Measurements from ENCODE around the gene AKT2.

Gene AKT2

DNA sequence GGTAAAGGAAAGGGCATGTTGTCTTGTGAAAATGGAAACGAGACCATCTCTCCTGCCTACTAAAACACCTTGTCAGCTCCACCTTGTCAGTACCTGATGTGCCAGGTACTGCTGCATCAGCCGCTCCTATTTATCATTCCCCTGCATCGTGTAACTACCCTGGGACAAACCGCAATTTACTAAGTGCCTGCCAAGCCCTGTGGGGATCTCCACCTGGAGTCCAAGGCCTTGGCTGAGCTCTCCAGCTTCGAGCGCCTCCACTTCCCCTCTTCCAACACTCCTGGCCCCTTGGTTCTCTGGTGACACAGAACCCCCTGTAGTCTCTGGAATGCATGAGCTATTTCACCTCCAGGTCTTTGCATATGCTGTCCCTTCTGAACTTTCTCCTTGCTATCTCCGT, 32.8 kb downstream of the AKT2 start:
- no peak for DNase-seq (ENCODE audit: low read depth, low spot score)

DNA sequence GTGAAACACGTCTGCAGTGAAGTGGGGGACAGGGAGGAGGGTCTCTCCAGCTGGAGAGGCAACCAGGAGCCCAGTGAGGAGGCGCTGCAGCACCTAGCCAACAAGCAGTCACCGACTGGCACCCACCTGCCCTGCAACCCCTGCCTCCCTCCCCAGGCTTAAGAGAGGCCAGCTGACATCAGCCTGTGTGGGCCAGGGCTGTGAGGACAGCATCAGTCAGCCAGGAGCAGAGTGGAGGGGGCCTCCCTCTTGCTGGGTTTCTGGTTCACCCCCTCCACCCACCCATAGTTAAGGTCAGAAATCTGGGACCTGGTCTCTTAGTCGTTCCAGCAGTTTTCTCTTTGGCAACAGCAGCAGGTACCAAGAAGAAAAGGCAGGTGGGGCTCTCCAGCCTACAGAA, 33.2 kb downstream of the AKT2 start:
- no peak for DNase-seq (ENCODE audit: low read depth, low spot score)

DNA sequence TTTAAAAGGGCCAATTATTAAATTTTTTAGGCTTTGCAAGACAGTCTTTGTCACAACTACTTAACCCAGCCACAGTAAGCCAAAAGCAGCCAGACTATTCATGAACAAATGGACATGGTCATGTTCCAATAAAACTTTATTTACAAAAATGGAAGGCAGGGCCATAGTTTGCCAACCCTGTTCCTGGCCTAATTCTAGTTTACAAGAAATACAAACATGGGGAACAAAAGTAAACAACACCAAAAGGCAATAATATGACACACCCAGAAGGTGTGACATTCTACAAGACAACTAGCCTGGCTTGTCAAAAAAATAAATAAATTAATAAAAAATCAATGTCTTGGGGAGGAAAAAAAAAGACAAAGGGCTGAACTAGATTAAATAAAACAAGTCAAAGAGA, 33.9 kb downstream of the AKT2 start:
- no peak for DNase-seq (ENCODE audit: low read depth, low spot score)

DNA sequence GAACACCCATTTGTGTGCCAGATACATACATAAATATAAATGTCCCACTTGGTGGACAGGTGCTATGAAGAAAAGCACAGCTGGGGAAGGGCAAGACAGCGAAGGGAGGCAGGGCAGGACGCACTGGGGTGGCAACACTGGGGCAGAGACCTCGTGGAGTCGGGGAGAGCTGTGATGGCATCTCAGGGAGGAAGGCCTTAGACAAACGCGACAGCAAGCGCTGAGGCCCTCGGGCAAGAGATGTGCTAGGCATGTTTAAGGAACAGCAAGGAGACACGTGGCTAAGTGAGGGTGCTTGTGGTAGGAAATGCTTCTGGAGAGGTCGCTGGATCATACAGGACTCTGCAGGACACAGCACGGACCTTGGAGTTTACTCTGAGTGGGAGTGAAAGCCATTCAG, 35.4 kb downstream of the AKT2 start:
- no peak for DNase-seq (ENCODE audit: low read depth, low spot score)

DNA sequence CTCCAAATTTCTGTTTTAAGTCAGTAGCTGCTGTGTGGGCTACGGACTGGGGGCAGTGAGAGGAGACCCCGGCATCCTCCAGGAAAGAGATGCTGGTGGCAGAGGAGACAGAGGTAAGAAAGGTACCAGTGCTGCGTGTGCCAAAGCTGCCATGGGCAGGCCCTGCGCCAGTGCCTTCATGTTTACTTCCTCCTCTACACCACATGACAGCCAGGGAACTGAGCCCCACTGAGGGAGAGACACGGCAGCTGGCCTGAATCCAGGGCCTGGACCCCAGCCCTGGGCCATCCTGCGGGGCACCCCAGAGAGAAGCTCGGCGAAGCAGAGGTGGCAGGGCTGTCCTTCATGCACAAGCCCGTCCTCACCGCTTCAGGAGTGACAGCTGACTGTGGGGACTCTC, 35.9 kb downstream of the AKT2 start:
- no peak for DNase-seq (ENCODE audit: low read depth, low spot score)

DNA sequence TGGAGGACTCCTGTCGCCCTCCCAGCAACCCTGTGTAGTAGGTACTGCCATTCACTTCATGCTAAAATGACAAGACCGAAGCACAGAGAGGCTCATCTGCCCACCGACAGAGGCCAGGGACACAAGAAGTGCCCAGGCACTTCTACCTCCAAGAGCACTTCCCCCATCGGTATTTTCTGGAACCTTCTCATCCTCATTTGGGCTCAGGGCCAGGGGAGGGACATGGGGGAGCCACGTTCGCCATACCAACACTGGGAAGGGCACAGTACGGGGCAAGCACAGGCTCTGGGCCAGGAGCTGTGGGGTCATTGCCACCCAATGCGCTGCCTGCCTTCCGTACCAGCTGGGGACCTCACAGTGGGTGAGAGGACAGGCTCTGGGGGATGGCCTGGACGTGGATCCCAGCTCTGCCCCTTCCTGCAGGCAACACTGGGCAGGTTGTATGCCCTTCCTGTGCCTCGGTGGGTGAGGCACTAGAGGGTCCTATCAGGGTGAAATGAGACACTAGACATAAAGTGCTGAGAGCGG, 37.3 kb downstream of the AKT2 start:
- DNase-seq (ENCODE audit: low read depth, low spot score), result no peak

DNA sequence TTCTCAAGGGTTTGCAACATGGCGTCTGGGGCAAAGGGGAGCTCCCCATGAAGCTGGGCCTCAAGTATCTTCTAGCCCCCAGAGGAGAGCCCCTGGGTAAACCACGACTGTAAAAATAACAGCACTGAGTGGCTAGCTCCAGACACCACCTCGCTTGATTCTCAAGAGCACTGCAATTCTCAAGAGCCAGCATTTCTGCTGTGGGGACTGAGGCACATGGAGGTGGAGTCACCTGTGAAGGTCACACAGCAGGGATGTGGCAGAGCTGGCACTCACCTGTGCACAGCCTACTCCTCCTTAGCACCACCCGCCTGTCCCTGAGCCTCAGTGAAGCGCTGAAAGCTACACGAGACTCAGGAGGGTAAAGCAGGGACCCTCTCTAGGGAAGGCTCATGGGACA, 38.0 kb downstream of the AKT2 start:
- DNase-seq (ENCODE audit: low read depth, low spot score), result no peak

DNA sequence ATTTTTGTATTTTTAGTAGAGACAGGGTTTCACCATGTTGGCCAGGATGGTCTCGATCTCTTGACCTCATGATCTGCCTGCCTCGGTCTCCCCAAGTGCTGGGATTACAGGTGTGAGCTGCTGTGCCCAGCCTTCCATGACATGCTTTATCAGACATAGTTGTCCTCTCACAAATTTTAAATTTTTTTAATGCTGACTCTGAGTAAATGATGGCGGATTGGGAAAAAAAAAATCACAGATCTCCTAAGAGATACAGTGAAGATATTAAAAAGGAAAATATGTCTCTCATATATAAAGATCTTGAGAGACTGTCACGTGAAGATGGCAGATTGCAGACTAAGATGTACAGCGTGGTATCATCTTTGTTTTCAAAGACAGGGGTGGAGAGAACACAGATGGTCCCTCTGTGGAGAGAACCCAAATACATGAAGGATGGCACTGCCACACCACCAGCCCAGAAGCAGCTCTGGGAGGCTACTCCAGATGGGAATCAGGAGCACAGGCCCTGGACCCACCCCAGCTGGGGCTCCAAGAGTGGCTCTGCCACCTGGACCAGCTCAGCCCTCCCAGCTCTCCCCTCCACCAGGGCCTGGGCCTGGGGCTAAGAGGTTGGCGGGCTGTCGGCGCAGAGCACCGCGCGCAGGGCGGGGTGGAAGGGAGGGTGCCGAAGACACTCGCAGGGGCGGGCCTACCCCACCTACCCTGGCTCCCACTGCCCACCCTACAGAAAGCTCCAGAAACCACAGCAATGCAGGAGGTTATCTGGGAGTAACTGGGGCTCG, 38.7 kb downstream of the AKT2 start:
- DNase-seq (ENCODE audit: low read depth, low spot score), result no peak

DNA sequence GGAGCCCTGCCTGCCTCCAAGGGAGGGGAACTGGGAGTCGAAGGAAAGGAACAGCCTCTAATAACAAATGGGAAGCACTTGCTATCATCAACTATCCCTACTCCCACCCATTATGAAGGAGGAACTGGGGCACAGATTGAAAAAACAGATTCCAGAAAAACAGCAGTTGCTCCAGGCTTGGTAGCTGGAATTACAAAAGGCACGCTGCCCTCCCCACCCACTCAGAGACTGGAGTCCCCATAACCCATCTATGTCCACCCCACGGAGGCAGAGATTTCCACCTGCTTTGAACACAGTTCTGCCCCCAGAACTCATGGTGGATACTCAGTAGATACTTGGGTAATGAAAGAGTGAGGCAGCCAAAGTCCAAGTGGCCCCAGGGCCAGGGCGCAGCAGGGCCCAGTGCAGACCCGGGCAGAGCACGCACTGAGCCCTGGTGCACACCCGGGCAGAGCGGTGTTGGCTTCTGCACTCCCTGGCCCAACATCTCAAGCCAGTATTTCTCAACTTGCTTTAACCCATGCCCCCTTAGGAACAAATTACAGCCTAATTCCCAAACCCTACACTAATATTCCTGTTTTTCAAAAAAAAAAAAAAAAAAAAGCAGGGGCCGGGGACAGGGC, 39.5 kb downstream of the AKT2 start:
- DNase-seq (ENCODE audit: low read depth, low spot score), result no peak

DNA sequence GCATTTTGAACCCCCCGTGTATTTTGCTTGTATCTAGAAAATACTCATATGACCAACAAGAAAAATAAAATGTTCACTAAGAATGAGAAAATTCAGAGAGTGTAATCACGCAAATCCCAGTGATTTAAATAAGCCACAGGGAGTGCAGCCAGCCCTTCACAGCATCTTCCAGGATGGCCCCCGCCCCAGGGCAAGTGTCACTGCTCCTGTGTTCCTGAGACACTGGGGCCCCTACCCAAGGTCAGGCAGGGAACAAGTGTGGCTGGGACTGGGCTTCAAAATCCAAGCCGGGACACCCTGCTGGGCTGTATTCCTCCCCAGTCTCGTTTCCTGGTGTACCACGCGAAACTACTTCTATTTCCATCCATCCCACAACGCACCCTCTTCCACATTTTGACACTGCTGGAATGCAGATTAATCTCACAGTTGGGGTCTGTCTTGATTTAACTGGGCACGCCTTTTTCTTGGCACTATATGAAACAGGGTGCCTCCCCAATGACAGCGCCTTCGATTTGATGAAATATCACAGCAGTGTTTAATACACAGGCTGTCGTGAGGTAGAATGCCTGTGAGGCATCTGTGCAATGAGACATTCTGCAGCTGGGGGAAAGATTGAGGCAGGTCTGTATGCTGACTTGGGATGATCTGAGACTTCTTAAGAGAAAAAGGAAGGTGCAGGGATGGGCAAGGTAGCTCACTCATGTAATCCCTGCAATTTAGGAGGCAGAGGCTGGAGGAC, 40.4 kb downstream of the AKT2 start:
- DNase-seq (ENCODE audit: low read depth, low spot score), result no peak

DNA sequence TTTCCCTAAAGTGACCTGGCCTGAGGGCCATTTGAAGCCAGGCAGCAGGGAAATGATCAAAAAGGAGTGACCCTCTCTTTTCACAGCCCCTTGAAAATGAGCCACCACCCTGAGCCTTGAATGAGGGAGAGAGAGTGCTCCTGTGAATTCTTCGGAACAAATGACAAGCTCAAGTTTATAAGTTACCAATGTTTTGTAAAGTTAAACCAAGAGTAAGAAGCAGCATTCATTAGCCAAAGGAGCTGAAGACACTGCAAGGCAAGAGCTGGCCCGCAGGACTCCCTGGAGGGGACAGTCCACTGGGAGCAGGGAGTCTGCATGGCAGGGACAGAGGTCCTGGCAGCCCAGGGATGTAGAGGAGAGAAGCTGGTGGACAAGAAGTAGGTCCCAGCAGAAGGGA, 42.0 kb downstream of the AKT2 start:
- DNase-seq (ENCODE audit: low read depth, low spot score), result no peak

DNA sequence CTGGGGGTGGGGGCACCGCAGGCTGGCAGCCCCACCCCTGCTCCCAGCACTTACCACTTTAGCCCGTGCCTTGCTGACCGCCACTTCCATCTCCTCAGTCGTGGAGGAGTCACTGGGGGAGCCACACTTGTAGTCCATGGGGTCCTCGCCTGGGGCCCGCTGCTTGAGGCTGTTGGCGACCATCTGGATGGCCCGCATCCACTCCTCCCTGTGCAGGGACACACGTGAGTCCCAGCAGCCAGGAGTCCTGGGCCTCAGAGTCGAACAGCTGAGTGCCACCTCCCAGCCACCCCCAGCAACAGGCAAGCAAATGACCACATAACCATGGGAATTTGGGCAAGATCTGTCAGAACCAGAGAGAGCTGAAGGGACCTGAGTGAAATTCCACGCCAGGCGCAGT, 42.7 kb downstream of the AKT2 start:
- no peak for DNase-seq (ENCODE audit: low read depth, low spot score)

DNA sequence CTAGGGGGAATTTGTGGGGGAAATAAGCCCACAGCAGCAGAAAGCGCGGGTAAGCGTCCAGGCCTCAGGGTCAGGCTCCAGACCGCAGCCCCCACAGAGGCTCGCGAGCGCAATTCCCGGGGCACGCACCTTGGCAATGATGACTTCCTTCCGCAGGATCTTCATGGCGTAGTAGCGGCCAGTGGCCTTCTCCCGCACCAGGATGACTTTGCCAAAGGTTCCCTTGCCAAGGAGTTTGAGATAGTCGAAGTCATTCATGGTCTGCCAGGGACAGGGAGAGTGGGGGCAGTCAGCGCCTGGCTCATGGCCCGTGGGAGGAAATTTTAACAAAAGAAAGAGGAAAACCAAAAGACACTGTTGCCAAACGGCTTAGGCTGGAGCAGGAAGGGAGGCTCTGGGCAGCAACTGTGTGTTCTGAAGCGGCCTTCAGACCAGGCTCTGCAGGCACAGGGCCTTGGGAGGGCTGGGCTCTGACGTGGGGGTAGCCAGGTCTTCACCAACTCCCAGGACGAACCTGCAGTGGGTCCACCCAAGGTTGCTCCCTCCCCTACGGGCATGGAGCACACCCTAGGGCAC, 43.2 kb downstream of the AKT2 start:
- DNase-seq (ENCODE audit: low read depth, low spot score), result peak; percentile 83

DNA sequence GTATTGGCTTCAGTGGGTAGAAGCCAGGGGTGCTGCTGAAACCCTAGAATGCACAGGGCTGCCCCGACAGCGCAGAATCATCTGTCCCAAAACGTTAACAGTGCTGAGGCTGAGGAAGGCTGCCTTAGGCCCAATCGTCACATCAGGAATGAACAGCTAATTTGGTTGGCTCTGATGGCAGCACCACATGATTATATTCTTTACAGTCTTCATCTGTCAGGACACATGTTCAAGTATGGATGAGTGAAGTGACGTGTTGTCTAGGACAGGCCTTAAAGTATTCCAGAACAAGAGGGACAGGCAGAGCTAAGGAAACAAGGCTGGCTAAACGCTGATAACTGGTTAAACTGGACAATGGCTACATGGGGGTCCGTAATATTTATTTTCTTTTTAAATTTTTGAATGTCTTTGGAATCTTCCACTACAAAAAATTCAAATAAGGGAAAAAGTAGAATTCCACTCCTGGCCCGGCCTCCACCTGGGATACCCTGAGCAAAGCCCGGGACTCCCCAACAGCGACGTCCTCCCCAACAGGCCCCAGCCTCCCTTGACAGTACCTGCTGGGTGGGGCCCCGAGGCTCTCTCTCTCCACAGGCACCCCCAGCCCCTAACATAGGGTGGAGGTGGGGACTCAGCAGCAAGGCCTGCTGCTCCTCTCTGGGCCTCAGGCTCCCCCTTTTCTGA, 43.9 kb downstream of the AKT2 start:
- no peak for DNase-seq (ENCODE audit: low read depth, low spot score)

DNA sequence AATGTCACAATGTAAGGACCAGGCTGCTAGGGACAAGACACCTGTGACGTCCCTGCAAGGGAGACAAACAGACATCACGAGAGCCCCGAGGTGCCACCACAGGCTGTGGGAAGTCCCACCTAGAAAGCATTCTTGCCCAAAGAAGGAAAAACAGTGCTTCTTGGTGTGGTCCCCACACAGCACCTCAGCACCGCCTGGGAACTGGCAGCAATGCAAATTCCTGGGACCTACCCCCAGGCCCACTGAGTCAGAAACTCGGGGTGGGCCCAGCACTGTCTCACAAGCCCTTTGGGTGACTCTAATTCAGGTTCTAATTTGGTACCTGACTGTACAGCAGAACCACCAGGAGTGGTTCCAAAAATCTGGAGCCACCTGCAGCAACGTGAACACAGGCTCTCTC, 44.8 kb downstream of the AKT2 start:
- DNase-seq (ENCODE audit: low read depth, low spot score), result no peak

DNA sequence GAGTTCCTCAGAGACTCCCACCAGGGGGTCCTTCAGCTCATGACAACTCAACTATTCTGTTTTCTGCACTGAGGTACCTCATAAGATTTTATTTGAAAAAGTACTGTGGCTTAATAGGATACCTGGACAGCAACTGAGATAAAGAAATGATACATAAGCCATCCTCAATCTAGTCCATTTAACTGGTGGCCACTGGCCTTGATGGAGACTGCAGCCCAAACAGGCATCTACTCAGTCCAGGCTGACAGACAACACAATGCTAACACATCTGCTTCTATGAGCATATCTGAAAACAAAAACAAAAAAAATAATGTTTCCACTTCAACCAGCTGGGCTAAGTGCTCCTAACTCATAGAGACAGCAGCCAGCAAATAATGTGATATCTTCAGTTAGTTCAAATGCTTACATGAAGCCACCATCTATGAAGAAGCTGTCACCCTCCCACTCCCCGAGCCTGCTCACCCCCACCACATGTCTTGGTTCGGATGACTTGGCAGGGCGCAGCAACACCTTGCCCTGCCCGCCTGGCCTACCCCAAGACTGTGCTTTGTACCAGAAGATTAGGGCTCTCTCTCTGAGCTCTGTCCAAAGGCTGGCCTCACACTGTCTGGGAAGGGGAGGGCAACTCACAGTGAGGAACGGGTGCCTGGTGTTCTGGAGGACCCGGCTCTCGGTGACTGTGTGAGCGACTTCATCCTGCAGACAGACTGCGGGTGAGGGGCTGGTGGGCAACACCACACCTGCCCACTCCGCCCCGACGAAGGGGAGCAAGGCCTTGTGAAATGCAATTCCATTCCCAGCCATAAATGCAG, 45.5 kb downstream of the AKT2 start:
- no peak for DNase-seq (ENCODE audit: low read depth, low spot score)

DNA sequence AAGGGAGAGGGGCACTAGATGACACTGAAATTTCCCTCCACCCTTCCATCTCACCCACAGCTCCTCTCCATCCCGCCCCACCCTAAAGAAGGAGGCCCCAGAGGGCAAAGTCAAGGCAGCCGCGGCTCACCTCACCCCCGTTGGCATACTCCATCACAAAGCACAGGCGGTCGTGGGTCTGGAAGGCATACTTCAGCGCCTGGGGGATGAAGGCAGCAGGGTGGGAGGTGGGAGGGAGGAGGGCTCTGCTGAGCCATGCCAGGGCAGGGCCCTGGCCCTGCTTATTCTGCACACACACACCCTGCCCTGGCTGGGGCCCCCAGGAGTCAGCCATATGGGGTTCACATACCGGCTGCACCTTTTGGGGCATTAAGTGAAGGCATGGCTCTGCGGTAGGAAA, 46.4 kb downstream of the AKT2 start:
- no peak for DNase-seq (ENCODE audit: low read depth, low spot score)

DNA sequence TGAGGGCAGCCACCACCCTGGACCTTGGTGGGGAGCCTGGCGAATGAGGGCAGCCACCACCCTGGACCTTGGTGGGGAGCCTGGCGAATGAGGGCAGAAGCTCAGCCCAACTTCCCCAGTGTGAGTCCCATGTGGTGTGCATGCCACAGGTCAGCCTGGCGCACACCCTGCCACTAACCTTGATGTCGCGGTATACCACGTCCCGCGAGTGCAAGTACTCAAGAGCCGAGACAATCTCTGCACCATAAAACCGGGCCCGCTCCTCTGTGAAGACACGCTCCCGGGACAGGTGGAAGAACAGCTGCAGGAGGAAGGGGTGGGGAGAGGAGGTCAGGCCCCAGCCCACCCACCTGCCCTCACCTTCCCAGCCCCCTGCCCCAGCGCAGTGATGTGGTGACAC, 47.4 kb downstream of the AKT2 start:
- DNase-seq (ENCODE audit: low read depth, low spot score), result no peak

DNA sequence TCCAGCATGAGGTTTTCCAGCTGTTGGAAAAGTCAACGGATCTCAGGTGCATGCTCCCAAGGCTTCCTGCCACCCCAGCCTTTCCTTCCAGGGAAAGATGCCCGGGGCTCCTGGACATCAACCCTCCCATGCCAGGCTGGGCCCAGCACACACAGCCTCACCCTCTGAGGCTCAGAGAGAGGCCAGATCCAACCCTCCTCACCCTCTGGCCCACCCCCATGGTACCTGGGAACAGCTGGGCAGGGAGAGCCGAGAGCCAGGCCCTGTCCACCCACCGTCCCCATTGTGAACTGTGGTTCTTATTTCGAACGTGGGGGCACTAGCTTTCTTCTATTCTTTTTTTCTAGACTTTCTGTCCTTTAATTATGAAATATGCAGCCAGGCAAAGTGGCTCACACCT, 48.8 kb downstream of the AKT2 start:
- DNase-seq (ENCODE audit: low read depth, low spot score), result no peak

DNA sequence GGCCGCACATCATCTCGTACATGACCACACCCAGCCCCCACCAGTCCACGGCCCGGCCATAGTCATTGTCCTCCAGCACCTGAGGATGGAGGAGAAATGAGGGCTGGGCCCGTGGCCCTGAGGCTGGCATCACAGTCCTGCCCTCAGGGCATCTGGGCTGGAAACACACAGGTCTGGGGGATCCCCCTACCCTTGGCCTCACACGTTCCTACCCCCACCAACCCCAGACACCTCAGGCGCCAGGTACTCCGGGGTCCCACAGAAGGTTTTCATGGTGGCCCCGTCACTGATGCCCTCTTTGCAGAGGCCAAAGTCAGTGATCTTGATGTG, 49.2 kb downstream of the AKT2 start:
- no peak for DNase-seq (ENCODE audit: low read depth, low spot score)
